GM20000 (cell line): ENCODE measurements around the gene ATP13A3.

Experiments used
- DNase-seq: peaks from one replicate; pipeline ENCODE4 v3.0.0; 2012; ENCODE audit warnings: low spot score
- CTCF ChIP-seq: IDR thresholded peaks from 2 replicates; pipeline ENCODE4 v1.5.1; 2012; ENCODE audit warnings: mild to moderate bottlenecking, control low read depth; ENCODE audit errors: extremely low read depth, missing control alignments

Gene ATP13A3

GRCh38 chr3:194405766-194406165, 81.0 kb downstream of the ATP13A3 start:
- no peak for TF ChIP-seq CTCF
- DNase-seq, result no peak

DNA sequence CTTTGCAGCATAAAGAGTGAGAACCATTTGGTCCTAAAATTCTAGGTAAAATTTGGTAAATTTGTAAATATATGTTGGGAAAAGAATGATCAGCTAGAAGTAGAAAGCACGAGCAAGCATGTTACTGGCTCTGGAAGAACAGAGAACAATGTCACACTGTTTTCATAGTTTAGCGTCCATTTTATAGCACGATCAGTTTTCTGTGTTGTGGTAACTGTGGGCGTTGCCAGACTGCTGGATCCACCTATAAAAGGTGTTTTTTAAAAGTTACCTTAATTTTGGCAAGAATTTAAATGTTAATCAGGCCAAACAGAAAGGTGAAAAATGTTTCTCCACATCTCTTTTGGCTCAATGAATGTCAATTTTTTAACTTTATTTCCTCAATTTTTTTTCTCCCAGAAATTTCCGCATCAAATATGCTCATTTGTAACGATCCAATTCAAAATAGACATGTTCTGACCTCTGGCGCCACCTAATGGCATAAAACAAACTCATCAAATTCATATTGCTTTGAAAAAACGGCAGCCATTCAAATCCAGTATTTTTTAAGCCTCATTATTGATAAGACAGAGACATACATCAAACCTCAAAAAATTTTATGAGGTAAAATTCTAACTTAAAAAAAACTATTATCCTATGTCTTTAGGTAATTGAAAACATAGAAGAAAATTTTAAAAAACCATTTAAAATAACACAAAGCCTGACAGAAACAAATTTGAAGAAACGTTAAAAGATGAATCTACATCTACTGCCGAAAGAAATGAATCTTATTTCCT, 82.2 kb downstream of the ATP13A3 start:
- TF ChIP-seq CTCF, result peak; percentile 41
- peak; percentile 54 for DNase-seq

- TF ChIP-seq CTCF, result no peak
These were observed 84.9 kb downstream of the ATP13A3 start for GRCh38 chr3:194401868-194402329.

GRCh38 chr3:194401346-194401745, 85.5 kb downstream of the ATP13A3 start:
- DNase-seq, result no peak
- TF ChIP-seq CTCF, result no peak

More at GRCh38 chr3:194401868-194402329, 84.9 kb downstream of the ATP13A3 start:
- no peak for DNase-seq

GRCh38 chr3:194399874-194400411, 86.9 kb downstream of the ATP13A3 start:
- peak; percentile 12 for DNase-seq
- TF ChIP-seq CTCF, result no peak

DNA sequence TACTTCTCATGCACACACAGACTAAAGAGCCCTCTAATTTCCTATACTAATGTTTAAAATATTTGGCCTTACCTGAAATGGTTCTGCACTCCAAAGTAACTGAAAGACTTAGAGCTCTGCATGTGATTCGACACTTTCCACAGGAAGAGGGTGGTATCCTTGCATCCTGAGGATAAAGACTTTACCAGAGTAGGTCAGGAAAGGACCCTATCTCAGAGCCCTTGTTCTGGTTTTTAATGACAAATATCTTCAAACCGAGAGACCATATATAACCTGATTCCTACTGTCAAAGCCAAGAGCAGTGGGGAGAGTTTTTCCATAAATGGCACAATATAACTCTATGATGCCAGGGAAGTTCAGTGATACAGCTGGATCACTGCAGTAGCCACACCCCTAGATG, 87.6 kb downstream of the ATP13A3 start, which contains the start of gene GP5:
Gene GP5, minus strand, starts transcription at position 101 of the 400 bp plus-strand sequence. CDS start 984 bp downstream, outside the sequence.
- peak; percentile 9 for DNase-seq
- TF ChIP-seq CTCF, result no peak

DNA sequence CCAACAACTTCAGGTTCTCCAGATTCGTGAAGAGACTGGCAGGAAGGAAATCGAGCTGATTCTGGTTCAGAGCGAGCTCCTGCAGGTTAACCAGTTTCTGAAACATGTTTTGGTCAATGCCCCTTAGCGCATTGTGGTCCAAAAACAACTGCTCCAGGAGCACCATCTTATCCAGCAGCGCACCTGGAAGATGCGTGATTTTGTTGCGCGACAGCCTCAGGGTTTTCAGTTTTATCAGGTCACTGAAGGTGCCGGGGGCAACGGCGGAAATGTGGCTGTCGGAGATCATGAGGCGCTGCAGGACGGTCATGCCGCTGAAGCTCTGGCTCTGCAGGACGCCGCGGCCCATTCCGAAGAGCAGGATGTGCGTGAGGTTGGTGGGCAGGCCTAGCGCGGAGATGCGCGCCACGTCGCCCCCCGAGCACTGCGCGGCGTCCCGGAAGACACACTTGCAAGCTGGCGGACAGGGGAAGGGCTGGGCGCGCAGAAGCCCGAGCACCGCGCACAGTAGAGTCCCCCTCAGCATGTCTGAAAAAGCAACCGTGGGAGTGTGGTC, 89.0 kb downstream of the ATP13A3 start:
- peak; percentile 36 for DNase-seq
- TF ChIP-seq CTCF, result no peak
